Stimulated activated effector memory CD8-positive, alpha-beta T cell treated with anti-CD3 and anti-CD28 coated beads, Interleukin-12 subunit alpha, Interleukin-12 subunit beta, amount 100 ng/mL, for 72 hours (primary cell): ENCODE results near the gene PHKA2.
"Not testable (repeated sequence)": the region's sequence is repeated elsewhere in the genome, so short reads cannot be mapped to it uniquely, and the experiment has no call there.

Source experiments
- ATAC-seq: fragments of 150-1000 bp; cut with Tn5 transposase; 2 replicates; pipeline ENCODE4 v1.10.0; 2021
- DNase-seq, 2 donors: peaks; one replicate each; pipeline ENCODE4 v3.0.0; 2021 to 2022; ENCODE audit warnings: low spot score in 2 of 2
- H3K27ac Mint-ChIP-seq: one replicate; pipeline ENCODE4 v1.8.0; 2022; ENCODE audit warnings: mild to moderate bottlenecking, mixed read lengths
- H3K36me3 Mint-ChIP-seq: one replicate; pipeline ENCODE4 v1.8.0; 2022; ENCODE audit warnings: mild to moderate bottlenecking, mixed read lengths
- H3K4me1 Mint-ChIP-seq: one replicate; pipeline ENCODE4 v1.8.0; 2022; ENCODE audit warnings: mixed read lengths
- H3K4me3 Mint-ChIP-seq: one replicate; pipeline ENCODE4 v1.8.0; 2022; ENCODE audit warnings: mild to moderate bottlenecking, mixed read lengths
- H3K9me3 Mint-ChIP-seq: one replicate; pipeline ENCODE4 v1.8.0; 2022; ENCODE audit warnings: mixed read lengths

The PHKA2 gene

DNA sequence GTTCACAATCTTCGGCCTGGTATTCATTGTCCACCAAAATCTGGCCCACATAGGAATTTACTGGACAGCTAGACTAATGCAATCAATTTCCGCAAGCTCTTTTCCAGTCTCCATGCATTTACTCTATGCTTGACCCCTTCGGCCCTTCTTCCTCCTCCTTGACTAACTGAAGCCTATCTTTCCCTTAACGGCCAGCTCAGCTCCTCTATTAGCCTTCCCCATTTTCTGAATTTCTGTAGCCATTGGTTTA lies 1.2 kb upstream of the PHKA2 start:
- Mint-ChIP-seq H3K4me1 (peaks cover 5% of the 10 kb centered on the region), H3K9me3 (no peaks in the 10 kb centered on the region), H3K4me3 (peak overlapping the region; percentile 76), H3K36me3 (no peaks in the 10 kb centered on the region), H3K27ac (peak overlapping the region; percentile 89)
- ATAC-seq (no peak), DNase-seq (no peak)

DNA sequence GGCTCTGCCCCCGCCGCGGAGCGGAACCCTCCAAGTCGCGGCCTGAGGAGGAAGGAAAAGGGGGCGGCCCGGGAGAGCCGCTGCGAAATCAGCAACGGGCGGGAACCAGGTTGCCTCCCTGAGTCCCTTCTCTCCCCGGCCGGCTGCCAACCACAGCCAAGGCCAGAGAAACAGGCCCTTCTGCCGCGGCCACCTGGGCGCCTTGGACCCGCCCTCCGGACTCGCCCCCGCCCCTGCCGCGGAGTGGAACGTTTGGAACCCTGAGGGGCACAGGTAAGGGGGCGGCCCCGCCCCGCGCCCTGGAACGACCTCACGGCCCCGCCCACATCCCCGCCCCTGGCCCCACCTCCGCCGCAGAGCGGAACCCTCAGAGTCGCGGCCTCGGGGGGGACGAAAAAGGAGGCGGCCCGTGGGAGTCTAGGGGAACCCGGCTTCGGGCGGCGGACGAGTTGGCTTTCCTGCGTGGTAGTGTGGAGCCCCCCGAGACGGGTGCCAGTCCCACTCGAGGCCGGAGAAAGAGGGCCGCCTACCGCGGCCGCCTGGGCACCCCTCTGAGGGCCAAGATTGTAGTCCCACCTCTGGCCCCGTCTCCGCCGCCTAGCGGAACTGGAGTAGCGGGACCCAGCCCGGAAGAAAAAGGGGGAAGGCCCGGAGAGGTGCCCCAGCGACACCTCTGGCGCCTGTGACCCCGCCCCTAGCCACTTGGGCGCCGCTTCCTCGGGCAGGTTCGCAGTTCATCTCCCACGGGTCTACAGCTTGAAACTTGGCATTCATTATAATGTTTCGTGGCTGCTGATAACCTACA lies 669 bp upstream of the PHKA2 start:
- Mint-ChIP-seq H3K4me3 (peak overlapping the region; percentile 76), H3K4me1 (peaks cover 5% of the 10 kb centered on the region), H3K36me3 (no peaks in the 10 kb centered on the region), H3K9me3 (no peaks in the 10 kb centered on the region), H3K27ac (peak overlapping the region; percentile 89)
- DNase-seq = peak; percentile 67 to 86
- peak; percentile 93 for ATAC-seq

DNA sequence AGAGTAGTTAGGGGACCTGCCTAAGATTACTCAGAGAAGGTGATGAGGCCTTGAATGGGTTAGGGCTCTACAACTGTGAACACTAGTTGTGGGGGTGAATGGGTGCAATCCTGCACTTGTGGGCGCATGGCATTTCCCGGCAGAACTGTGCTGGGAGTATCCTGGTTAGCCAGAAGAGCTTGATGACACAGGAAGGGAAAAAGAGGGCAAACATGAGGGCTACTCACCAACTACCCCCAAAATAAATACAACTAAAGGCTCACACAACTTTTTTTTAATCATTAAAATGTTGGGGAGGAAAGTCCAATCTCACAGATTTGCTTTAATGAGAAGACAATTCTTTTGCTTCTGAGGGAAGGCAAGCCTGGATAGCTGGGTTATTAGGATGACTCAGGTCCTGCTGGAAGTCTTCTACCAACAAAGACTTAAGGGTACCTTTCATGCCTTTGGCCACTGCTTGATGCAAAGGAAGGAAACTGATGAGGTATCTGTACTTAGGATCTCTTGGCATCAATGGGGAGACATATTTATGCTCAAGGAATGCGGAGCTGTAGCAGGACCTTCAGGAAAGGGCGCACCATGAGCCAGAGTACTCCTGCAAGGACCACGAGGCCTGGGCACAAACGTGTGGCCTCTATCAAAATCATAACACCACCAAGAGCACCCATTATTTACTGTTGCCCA lies 2.6 kb downstream of the PHKA2 start:
- ATAC-seq (no peak), DNase-seq (no peak)

DNA sequence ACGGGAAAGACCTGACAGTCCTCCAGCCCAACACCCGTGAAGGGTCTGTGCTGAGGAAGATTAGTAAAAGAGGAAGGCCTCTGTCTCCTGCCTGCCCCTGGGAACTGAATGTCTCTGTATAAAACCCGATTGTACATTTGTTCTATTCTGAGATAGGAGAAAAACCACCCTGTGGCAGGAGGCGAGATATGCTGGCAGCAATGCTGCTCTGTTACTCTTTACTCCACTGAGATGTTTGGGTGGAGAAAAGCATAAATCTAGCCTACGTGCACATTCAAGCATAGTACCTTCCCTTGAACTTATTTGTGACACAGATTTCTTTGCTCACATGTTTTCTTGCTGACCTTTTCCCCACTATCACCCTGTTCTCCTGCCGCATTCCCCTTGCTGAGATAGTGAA lies 3.7 kb downstream of the PHKA2 start:
- not testable (repeated sequence) for H3K9me3 Mint-ChIP-seq, ATAC-seq, H3K4me1 Mint-ChIP-seq, H3K4me3 Mint-ChIP-seq, H3K27ac Mint-ChIP-seq, H3K36me3 Mint-ChIP-seq, DNase-seq

More for the DNA sequence above, 2.6 kb downstream of the PHKA2 start:
- H3K36me3 Mint-ChIP-seq = no peaks in the 10 kb centered on the region
- H3K4me3 Mint-ChIP-seq = no peak overlapping the region
- H3K4me1 Mint-ChIP-seq = peaks cover 5% of the 10 kb centered on the region
- H3K27ac Mint-ChIP-seq = no peak overlapping the region
- no peaks in the 10 kb centered on the region for H3K9me3 Mint-ChIP-seq

DNA sequence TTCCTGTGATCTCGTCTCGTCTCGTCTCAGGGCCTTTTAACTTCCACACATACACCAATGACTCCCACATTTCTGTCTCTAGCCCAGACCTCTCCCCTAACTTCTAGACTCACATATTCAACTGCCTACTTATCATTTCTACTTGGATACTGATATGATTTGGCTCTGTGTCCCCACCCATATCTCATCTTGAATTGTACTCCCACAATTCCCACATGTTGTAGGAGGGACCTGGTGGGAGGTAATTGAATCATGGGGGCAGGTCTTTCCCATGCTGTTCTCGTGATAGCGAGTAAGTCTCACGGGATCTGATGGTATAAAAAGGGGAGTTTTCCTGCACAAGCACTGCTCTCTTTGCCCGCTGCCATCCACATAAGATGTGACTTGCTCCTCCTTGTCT lies 8.9 kb downstream of the PHKA2 start:
- no peak overlapping the region for H3K27ac Mint-ChIP-seq
- ATAC-seq = no peak
- no peaks in the 10 kb centered on the region for H3K36me3 Mint-ChIP-seq
- H3K9me3 Mint-ChIP-seq = no peaks in the 10 kb centered on the region
- H3K4me1 Mint-ChIP-seq = peaks cover 18% of the 10 kb centered on the region
- DNase-seq = no peak
- H3K4me3 Mint-ChIP-seq = no peak overlapping the region

DNA sequence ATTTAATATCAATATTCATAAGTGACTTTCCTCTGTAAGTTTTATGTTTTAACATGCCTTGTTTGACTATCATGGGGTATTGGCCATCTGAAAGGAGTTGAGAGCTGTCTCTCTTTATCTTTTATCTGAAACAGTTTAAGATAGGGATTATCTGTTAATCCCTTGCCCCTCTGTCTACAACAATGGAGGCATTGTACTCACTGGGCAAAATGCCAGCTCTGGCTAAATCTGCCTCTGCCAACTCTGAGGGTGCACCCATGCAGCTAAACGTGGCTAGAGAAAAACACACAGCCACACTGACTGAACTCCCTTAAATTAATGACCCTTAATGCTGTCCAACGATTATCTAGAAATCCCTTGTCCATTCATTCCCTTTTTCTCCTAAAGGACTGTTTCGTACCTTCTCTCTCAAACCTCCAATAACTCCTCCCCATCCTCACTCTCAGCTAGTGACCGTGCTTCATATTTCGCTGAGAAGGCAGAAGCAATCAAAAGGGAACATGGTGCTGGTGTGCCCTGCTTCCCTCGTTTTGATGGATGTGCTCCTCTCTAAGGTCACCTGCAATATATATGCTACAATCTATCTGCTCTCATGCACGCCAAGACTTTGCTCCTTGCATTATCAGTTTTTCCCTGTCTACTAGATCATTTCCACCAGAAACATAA lies 10.3 kb downstream of the PHKA2 start:
- Mint-ChIP-seq H3K9me3 (no peaks in the 10 kb centered on the region), H3K27ac (peak overlapping the region; percentile 68), H3K36me3 (no peaks in the 10 kb centered on the region), H3K4me1 (peaks cover 18% of the 10 kb centered on the region), H3K4me3 (no peak overlapping the region)
- ATAC-seq = no peak
- DNase-seq = no peak

DNA sequence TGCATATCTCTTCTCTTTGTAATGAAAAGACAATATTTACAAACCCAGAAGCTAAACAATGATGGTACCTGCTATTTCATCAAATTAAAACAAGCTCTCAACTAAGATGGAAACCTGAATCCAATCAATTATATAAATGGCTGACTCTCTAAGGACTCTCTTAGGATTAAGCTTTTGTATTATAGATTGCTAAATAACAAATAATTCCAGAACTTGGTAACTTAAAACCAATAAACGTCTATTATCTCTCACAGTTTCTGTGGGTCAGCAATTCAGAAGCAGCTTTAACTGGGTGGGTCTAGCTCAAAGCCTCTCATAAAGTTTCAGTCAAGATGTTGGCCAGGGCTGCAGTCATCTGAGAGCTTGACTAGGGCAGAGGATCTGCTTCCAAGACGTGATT lies 12.4 kb downstream of the PHKA2 start:
- H3K4me1 Mint-ChIP-seq = peaks cover 18% of the 10 kb centered on the region
- H3K4me3 Mint-ChIP-seq = no peak overlapping the region
- no peaks in the 10 kb centered on the region for H3K36me3 Mint-ChIP-seq
- DNase-seq = no peak
- no peak overlapping the region for H3K27ac Mint-ChIP-seq
- ATAC-seq = no peak
- no peaks in the 10 kb centered on the region for H3K9me3 Mint-ChIP-seq

DNA sequence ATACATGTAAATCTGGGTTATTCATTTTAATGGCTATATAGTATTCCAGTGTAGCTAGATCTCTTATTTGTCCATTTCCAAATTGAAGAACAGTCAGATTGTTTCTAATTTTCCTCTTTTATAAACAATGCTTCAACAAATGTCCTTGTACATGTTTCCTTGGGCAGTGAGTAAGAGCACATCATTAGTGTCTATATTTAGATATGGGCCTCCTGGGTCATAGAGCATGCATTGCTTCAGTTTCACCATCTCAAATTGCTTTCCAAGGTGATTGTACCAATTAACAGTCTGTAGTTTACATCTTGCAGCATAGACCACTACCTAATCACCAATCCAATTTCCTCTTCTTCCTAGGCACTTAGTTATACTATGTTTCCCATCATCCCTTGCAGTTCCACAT lies 13.4 kb downstream of the PHKA2 start:
- no peak overlapping the region for H3K4me3 Mint-ChIP-seq
- no peaks in the 10 kb centered on the region for H3K9me3 Mint-ChIP-seq
- no peak overlapping the region for H3K27ac Mint-ChIP-seq
- no peak for DNase-seq
- H3K4me1 Mint-ChIP-seq = peaks cover 17% of the 10 kb centered on the region
- ATAC-seq = no peak
- H3K36me3 Mint-ChIP-seq = no peaks in the 10 kb centered on the region

DNA sequence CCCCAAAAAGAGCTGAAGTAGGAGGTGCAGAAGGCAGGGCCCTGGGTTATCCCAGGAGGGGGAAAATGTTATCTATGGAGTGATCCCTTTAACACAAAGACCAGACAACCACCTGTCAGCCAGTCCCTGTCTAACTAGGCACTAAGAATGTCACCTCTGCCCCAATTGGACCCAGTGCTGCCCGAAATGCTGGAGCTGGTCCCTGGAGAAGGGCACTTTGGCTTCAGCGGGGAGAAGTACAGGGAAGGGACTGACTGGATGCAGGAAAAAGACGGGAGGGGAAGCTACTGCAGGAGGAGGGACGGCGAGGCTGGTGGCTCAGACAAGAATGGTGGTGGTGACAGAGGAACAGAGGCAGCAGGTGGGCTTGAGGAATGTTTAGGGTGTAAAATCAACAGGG lies 17.3 kb downstream of the PHKA2 start:
- H3K9me3 Mint-ChIP-seq = no peaks in the 10 kb centered on the region
- no peak overlapping the region for H3K27ac Mint-ChIP-seq
- H3K36me3 Mint-ChIP-seq = no peaks in the 10 kb centered on the region
- H3K4me1 Mint-ChIP-seq = peaks cover 18% of the 10 kb centered on the region
- no peak overlapping the region for H3K4me3 Mint-ChIP-seq
- ATAC-seq = no peak
- DNase-seq = no peak

DNA sequence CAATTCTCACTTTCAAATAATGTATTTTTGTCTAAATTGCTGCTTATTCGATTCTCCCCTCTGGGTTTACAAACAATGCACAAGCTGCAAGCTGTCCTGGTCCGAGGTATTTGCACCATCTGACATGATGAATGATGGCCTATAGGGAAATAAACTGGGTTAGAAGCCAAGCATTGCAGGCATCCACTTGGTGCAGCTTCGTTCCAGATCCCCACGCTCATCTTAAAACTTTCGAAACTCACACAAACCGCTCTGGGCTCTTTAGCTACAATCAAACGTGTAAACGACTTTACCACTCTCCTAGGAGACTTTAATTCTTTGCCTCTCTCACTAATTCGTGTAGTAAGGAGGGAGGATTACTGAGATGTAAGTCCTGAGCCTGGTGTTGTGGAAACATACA lies 19.0 kb downstream of the PHKA2 start:
- no peaks in the 10 kb centered on the region for H3K36me3 Mint-ChIP-seq
- no peaks in the 10 kb centered on the region for H3K9me3 Mint-ChIP-seq
- H3K4me1 Mint-ChIP-seq = peaks cover 26% of the 10 kb centered on the region
- DNase-seq (no peak), ATAC-seq (no peak)
- H3K27ac Mint-ChIP-seq = no peak overlapping the region
- no peak overlapping the region for H3K4me3 Mint-ChIP-seq

DNA sequence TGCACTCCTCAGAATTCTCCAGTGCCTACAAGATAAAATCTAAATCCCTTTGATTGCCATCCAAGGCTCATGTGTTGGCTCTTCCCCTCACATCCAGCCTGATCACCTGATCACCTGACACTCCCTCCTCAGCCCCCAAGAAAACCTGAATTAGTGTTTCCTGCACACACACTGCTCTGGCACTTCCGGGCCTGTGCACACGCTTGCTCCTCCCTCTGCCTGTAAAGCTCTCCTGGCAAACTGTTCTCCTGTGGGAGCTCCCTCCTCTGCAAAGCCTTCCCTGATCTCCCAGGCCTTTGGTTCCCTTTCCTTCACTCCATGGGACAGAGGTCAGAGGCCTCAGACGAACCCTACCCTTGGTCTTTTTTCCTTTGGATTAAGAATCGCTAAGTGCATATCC lies 19.9 kb downstream of the PHKA2 start:
- Mint-ChIP-seq H3K27ac (peak overlapping the region; percentile 13), H3K4me1 (peaks cover 26% of the 10 kb centered on the region), H3K4me3 (no peak overlapping the region), H3K9me3 (no peaks in the 10 kb centered on the region), H3K36me3 (no peaks in the 10 kb centered on the region)
- no peak for ATAC-seq
- DNase-seq = no peak

DNA sequence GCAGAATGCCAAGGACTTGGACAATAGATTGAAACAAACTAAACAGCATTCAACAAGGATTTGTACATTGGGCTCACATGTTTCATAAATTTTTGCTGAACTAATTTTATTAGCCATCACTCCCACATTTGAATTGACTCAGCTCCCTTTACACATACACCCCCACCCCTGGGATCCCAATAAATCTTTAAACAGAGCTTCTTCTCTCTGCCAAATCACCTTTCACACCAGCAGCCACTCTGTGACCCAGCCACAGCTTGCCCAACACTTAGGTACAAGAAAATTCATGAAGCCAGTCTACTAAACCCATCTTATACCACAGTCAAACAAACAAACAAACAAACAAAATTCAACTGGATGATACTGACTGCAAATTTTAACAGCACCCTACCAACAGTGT lies 21.6 kb downstream of the PHKA2 start:
- no peak for DNase-seq
- Mint-ChIP-seq H3K4me3 (no peak overlapping the region), H3K27ac (no peak overlapping the region), H3K4me1 (peaks cover 26% of the 10 kb centered on the region), H3K36me3 (no peaks in the 10 kb centered on the region), H3K9me3 (no peaks in the 10 kb centered on the region)
- ATAC-seq = no peak

DNA sequence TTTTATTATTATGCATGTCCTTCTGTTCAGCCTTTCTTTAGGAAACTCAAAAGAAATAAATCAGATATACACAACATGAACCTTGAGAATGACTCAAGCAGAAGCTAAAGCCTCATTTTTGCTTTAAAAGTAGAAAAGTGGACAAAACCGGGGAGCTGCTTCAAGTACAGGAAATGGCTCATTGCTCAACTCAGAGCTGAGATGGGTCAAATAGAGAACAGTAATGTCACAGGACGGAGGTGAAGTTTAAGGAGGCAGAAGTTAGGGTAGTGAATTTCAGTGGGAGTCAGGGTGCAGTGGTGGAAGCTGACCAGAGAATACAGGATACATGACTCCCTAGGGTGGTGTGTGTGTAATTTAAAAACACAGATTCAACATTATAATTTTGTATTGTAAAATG lies 22.2 kb downstream of the PHKA2 start:
- peak; percentile 72 for ATAC-seq
- no peaks in the 10 kb centered on the region for H3K9me3 Mint-ChIP-seq
- no peak overlapping the region for H3K27ac Mint-ChIP-seq

DNA sequence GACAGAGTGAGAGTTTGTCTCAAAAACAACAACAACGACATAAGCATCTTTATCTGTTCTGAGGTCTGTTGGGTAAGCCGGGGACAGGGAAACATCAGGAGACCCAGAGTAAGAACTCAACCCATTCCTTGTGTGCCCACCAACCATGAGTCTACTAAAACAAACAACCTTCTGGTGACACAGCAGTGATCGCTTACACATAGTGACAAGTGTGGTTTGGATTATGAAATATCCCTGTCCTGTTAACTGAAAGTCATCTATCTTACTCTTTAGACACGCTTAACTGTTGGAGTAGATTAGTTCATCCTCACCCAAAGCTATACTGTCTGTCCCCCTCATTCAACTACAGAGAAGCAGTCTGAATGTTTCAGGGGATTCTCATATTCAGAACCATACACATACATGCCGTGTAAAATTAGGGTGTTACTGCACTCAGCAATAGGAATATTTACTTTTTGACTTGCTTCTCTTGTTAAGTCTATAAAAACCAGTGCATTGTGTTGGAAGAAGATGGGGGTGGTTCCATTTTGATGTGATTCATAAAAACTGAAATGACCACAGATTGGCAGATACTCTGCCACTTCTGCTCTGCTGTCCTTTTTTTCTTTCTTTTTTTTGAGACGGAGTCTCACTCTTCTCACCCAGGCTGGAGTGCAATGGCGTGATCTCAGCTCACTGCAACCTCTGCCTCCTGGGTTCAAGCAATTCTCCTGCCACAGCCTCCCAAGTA lies 27.4 kb downstream of the PHKA2 start:
- Mint-ChIP-seq H3K4me3 (no peak overlapping the region), H3K4me1 (peaks cover 6% of the 10 kb centered on the region), H3K36me3 (peaks cover 19% of the 10 kb centered on the region), H3K9me3 (no peaks in the 10 kb centered on the region), H3K27ac (no peak overlapping the region)
- DNase-seq (no peak), ATAC-seq (no peak)

More for the DNA sequence above, 22.2 kb downstream of the PHKA2 start:
- Mint-ChIP-seq H3K4me1 (peaks cover 26% of the 10 kb centered on the region), H3K4me3 (no peak overlapping the region), H3K36me3 (no peaks in the 10 kb centered on the region)
- no peak for DNase-seq

DNA sequence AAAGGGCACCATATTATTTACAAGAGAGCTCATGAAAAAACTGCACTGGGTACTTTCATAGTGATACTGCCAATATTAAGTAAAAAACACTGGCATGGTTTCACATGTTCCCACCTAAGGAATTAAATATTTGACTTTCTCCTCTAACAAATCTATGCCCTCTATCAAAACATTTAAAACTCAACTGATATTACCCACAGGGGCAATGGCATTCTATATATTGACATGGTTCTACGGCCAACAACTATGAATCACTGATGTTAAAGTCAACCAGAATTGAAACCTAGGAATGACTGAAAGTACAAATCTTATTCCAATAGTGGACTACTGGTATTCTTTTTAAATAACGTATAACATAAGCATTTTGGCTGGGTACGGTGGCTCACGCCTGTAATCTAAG lies 28.2 kb downstream of the PHKA2 start:
- no peak overlapping the region for H3K4me3 Mint-ChIP-seq

More for the DNA sequence above, 28.2 kb downstream of the PHKA2 start:
- no peak overlapping the region for H3K27ac Mint-ChIP-seq
- no peaks in the 10 kb centered on the region for H3K9me3 Mint-ChIP-seq
- DNase-seq (no peak), ATAC-seq (no peak)
- H3K4me1 Mint-ChIP-seq = peaks cover 5% of the 10 kb centered on the region
- H3K36me3 Mint-ChIP-seq = peaks cover 26% of the 10 kb centered on the region
